Measurements from ENCODE around the gene KAZN.

KAZN gene

GRCh38 chr1:14682941-14683621 lies 84.6 kb downstream of the KAZN start:
- no peak for TF ChIP-seq CTCF (conservative IDR thresholded peaks at IDR 0.05; ENCODE audit: low read depth, low read length)
- DNase-seq (ENCODE audit: low read depth) = no peak

GRCh38 chr1:14685078-14685477 lies 86.6 kb downstream of the KAZN start:
- DNase-seq (ENCODE audit: low read depth) = no peak
- H3K4me3 ChIP-seq (ENCODE audit: low read depth, low read length) = no peak overlapping the region
- no peak for TF ChIP-seq CTCF (conservative IDR thresholded peaks at IDR 0.05; ENCODE audit: low read depth, low read length)

More at GRCh38 chr1:14682941-14683621, 84.6 kb downstream of the KAZN start:
- no peak overlapping the region for H3K4me3 ChIP-seq (ENCODE audit: low read depth, low read length)

DNA sequence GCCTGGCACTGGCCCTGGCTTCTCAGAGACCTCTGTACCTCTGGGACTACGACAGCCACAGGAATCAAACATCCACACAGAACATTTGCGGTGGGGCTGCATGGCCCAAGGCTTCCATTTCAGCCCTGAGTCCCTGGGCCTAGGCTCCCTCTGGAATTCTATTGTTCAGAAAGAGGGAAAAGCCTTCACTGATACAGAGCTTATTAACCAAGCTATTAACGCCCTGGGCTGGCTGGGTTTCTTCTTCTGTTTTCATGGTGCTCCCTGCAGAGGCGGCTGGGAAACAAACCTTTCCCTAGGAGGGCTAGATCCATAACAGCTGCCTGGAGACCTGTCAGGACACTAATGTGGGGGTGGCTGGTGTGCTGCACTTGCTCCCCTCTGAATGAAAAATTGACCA lies 88.2 kb downstream of the KAZN start:
- H3K4me3 ChIP-seq (ENCODE audit: low read depth, low read length) = no peak overlapping the region
- no peak for DNase-seq (ENCODE audit: low read depth)
- TF ChIP-seq CTCF (conservative IDR thresholded peaks at IDR 0.05; ENCODE audit: low read depth, low read length) = no peak

DNA sequence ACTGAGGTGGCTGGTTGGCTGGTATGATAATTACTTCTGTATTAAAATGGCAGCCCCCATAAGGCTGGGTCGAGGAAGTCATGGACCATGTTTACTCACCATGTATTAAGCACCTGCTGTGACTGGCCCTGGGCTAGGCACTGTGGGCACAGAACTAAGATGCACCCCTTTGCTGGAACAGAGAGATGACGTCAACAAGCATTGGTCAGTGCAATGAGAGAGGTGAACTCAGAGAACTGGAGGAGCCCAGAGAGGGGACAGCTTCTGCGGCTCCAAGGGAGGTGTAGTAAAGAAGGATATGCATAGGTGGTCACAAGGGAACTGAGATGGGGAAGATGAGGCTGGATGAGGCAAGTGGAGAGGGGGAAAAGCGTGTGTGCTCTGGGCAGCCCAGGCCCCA lies 88.7 kb downstream of the KAZN start:
- no peak for TF ChIP-seq CTCF (conservative IDR thresholded peaks at IDR 0.05; ENCODE audit: low read depth, low read length)
- no peak for DNase-seq (ENCODE audit: low read depth)
- H3K4me3 ChIP-seq (ENCODE audit: low read depth, low read length) = no peak overlapping the region

DNA sequence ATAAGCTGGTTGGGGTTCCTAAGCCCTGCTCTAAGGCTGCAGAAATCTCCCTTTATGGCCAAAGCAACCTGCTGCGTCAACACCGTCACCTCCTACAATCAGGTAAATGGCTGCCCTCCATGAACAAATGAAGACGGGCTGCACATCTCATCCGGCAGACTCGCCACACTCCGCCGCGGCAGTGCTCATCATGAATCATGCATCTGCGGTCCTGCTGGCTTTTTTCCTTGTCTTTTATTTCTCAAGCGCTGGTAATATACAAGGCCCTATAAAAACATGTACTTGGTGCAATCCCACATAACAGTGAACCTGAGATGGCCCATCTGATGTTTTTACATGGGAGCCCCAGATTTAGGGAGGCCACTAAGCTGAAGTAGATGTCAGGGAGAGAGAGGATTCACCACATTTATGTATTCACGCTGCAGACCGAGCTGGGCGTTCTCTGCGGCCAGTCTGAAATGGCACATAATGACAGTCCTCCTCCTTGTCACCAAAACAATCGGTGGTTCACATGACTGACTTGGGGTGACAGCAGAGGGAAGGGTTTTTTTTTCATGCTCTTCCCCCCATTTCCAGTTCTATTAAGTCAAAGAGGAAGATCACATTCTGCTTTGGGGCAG lies 91.6 kb downstream of the KAZN start:
- H3K4me3 ChIP-seq (ENCODE audit: low read depth, low read length) = no peak overlapping the region
- no peak for DNase-seq (ENCODE audit: low read depth)
- no peak for TF ChIP-seq CTCF (conservative IDR thresholded peaks at IDR 0.05; ENCODE audit: low read depth, low read length)

- no peak overlapping the region for H3K4me3 ChIP-seq (ENCODE audit: low read depth, low read length)
- DNase-seq (ENCODE audit: low read depth) = no peak
- TF ChIP-seq CTCF (conservative IDR thresholded peaks at IDR 0.05; ENCODE audit: low read depth, low read length) = no peak
These were observed 95.5 kb downstream of the KAZN start for GRCh38 chr1:14693949-14694348.

DNA sequence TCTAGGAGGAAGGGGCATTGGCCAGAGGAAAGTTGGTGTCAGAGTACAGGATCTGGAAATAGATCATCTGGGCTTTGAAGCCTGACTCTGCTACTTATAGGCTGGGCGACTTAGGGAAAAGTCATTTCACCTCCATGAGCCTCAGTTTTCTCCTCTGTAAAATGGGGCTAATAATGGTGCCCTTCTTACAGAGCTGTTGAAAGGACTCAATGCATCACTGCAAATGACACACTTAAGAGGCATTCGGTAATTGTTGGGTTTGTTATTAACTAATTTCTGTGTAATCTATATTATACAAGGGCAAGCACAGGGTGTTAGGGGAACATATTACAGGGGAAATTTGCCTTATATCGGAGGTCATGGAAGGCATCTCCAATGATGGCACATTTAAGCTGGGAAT lies 96.1 kb downstream of the KAZN start:
- no peak overlapping the region for H3K4me3 ChIP-seq (ENCODE audit: low read depth, low read length)
- DNase-seq (ENCODE audit: low read depth) = no peak
- no peak for TF ChIP-seq CTCF (conservative IDR thresholded peaks at IDR 0.05; ENCODE audit: low read depth, low read length)

Data from choroid plexus epithelial cell (primary cell).